CD4-positive, alpha-beta T cell treated with Interleukin-6 at 100 ng/mL for 8 hours (primary cell): Measurements from ENCODE around the gene FAM89B.

Experiments
- DNase-seq: peaks from one replicate; pipeline ENCODE4 v3.0.0-alpha.2; 2020; ENCODE audit warnings: mixed read lengths, low spot score

FAM89B gene

GRCh38 chr11:65538915-65539743 lies 33.2 kb upstream of the FAM89B start:
- DNase-seq = no peak

- no peak for DNase-seq
Observed at GRCh38 chr11:65539744-65540289, 32.5 kb upstream of the FAM89B start.

GRCh38 chr11:65540290-65541092 lies 31.8 kb upstream of the FAM89B start:
- DNase-seq = peak; percentile 86

GRCh38 chr11:65541093-65541982 lies 31.0 kb upstream of the FAM89B start:
- DNase-seq = no peak

GRCh38 chr11:65542738-65543390 lies 29.5 kb upstream of the FAM89B start:
- no peak for DNase-seq

- DNase-seq = no peak
Observed at GRCh38 chr11:65545853-65546216, 26.5 kb upstream of the FAM89B start.

GRCh38 chr11:65546217-65546958 lies 25.9 kb upstream of the FAM89B start:
- peak; percentile 97 for DNase-seq

- DNase-seq = peak; percentile 32
Observed at GRCh38 chr11:65547446-65548125, 24.8 kb upstream of the FAM89B start.

- DNase-seq = no peak
Observed at GRCh38 chr11:65548395-65548794, 23.9 kb upstream of the FAM89B start.

- no peak for DNase-seq
Observed at GRCh38 chr11:65549096-65549495, 23.2 kb upstream of the FAM89B start.

- DNase-seq = peak; percentile 65
Observed at GRCh38 chr11:65551572-65552387, 20.6 kb upstream of the FAM89B start.

- no peak for DNase-seq
Observed at GRCh38 chr11:65552388-65552951, 19.9 kb upstream of the FAM89B start.

- peak; percentile 88 for DNase-seq
Observed at GRCh38 chr11:65553301-65554001, 18.9 kb upstream of the FAM89B start.

GRCh38 chr11:65554057-65554818 lies 18.1 kb upstream of the FAM89B start:
- no peak for DNase-seq

GRCh38 chr11:65554842-65555430 lies 17.4 kb upstream of the FAM89B start:
- no peak for DNase-seq

GRCh38 chr11:65555693-65556231 lies 16.6 kb upstream of the FAM89B start:
- no peak for DNase-seq
